Activated CD4-positive, CD25-positive, alpha-beta regulatory T cell (primary cell): Measurements from ENCODE around the gene ACKR2.
A peak's percentile ranks its signal among the peaks of the same experiment; 100 is the strongest.

Experiments used
- DNase-seq, 4 experiments: peaks; one replicate each; lab custom pipeline; 2025; lab: John Stamatoyannopoulos, UW

Gene ACKR2

GRCh38 chr3:42829628-42830436 lies 20.6 kb downstream of the ACKR2 start:
- no peak for DNase-seq

GRCh38 chr3:42830437-42831320 lies 21.4 kb downstream of the ACKR2 start:
- no peak for DNase-seq

GRCh38 chr3:42831321-42831713 lies 22.1 kb downstream of the ACKR2 start:
- peak; percentile 32 to 53 (median 46) for DNase-seq

GRCh38 chr3:42836150-42837123 lies 27.2 kb downstream of the ACKR2 start:
- DNase-seq, result no peak

GRCh38 chr3:42838571-42838970 lies 29.3 kb downstream of the ACKR2 start:
- no peak for DNase-seq

- DNase-seq, result no peak
Observed at GRCh38 chr3:42839616-42840015, 30.4 kb downstream of the ACKR2 start.

- no peak for DNase-seq
Observed at GRCh38 chr3:42841332-42841731, 32.1 kb downstream of the ACKR2 start.

GRCh38 chr3:42843713-42844411 lies 34.6 kb downstream of the ACKR2 start:
- DNase-seq, result no peak

GRCh38 chr3:42844412-42844713 lies 35.1 kb downstream of the ACKR2 start:
- no peak for DNase-seq

GRCh38 chr3:42844815-42845214 lies 35.6 kb downstream of the ACKR2 start:
- no peak for DNase-seq

GRCh38 chr3:42846685-42847522 lies 37.7 kb downstream of the ACKR2 start:
- DNase-seq, result no peak

GRCh38 chr3:42847731-42848130 lies 38.5 kb downstream of the ACKR2 start:
- no peak for DNase-seq

- no peak for DNase-seq
Observed at GRCh38 chr3:42849017-42849416, 39.8 kb downstream of the ACKR2 start.

GRCh38 chr3:42850263-42850662 lies 41.0 kb downstream of the ACKR2 start:
- DNase-seq, result no peak

- DNase-seq, result no peak
Observed at GRCh38 chr3:42851228-42851834, 42.1 kb downstream of the ACKR2 start.

- DNase-seq, result no peak
Observed at GRCh38 chr3:42852441-42852840, 43.2 kb downstream of the ACKR2 start.

GRCh38 chr3:42853056-42853455 lies 43.8 kb downstream of the ACKR2 start:
- no peak for DNase-seq

- no peak for DNase-seq
Observed at GRCh38 chr3:42853739-42854302, 44.6 kb downstream of the ACKR2 start.

GRCh38 chr3:42855219-42855546 lies 45.9 kb downstream of the ACKR2 start:
- no peak for DNase-seq
